ENCODE results near the gene RNASE2.
"Not testable (repeated sequence)": the region's sequence is repeated elsewhere in the genome, so short reads cannot be mapped to it uniquely, and the experiment has no call there.

Gene RNASE2

GRCh38 chr14:20956376-20956976 is 1.2 kb downstream of the RNASE2 start:
- Histone ChIP-seq H3K9me3 (ENCODE audit: insufficient read depth, low read depth, low read length) (no peaks in the 10 kb centered on the region), H3K9ac (ENCODE audit: low read depth, low read length) (no peak overlapping the region), H3K27ac (ENCODE audit: low read length) (no peak overlapping the region)

GRCh38 chr14:20958946-20959345 is 3.7 kb downstream of the RNASE2 start:
- not testable (repeated sequence) for H3K4me3 ChIP-seq (ENCODE audit: low read length); H3K4me1 ChIP-seq (ENCODE audit: insufficient read depth, low read length); H3K36me3 ChIP-seq (ENCODE audit: insufficient read depth, low read depth, low read length); H3K9ac ChIP-seq (ENCODE audit: low read depth, low read length); H3K27me3 ChIP-seq (ENCODE audit: insufficient read depth, low read length); H3K9me3 ChIP-seq (ENCODE audit: insufficient read depth, low read depth, low read length); H3K27ac ChIP-seq (ENCODE audit: low read length)

More at GRCh38 chr14:20956376-20956976, 1.2 kb downstream of the RNASE2 start:
- Histone ChIP-seq H3K36me3 (ENCODE audit: insufficient read depth, low read depth, low read length) (no peaks in the 10 kb centered on the region), H3K27me3 (ENCODE audit: insufficient read depth, low read length) (no peaks in the 10 kb centered on the region; the same call in 1 of the 2 replicates), H3K4me3 (ENCODE audit: low read length) (no peak overlapping the region), H3K4me1 (ENCODE audit: insufficient read depth, low read length) (peaks cover 5% of the 10 kb centered on the region; the same call in 1 of the 2 replicates)

GRCh38 chr14:20969336-20969735 is 14.0 kb downstream of the RNASE2 start:
- Histone ChIP-seq H3K9ac (ENCODE audit: low read depth, low read length) (no peak overlapping the region), H3K4me1 (ENCODE audit: insufficient read depth, low read length) (peaks cover 3% of the 10 kb centered on the region; the same call in 1 of the 2 replicates), H3K9me3 (ENCODE audit: insufficient read depth, low read depth, low read length) (no peaks in the 10 kb centered on the region), H3K27ac (ENCODE audit: low read length) (no peak overlapping the region), H3K4me3 (ENCODE audit: low read length) (no peak overlapping the region), H3K36me3 (ENCODE audit: insufficient read depth, low read depth, low read length) (no peaks in the 10 kb centered on the region), H3K27me3 (ENCODE audit: insufficient read depth, low read length) (peaks cover 20% of the 10 kb centered on the region)

- no peaks in the 10 kb centered on the region for H3K36me3 ChIP-seq (ENCODE audit: insufficient read depth, low read depth, low read length)
- H3K9ac ChIP-seq (ENCODE audit: low read depth, low read length) = peak overlapping the region; percentile 88; the same call in 1 of the 2 replicates
- H3K9me3 ChIP-seq (ENCODE audit: insufficient read depth, low read depth, low read length) = no peaks in the 10 kb centered on the region
- H3K27ac ChIP-seq (ENCODE audit: low read length) = no peak overlapping the region
- peaks cover 20% of the 10 kb centered on the region for H3K27me3 ChIP-seq (ENCODE audit: insufficient read depth, low read length)
- peaks cover 3% of the 10 kb centered on the region; the same call in 1 of the 2 replicates for H3K4me1 ChIP-seq (ENCODE audit: insufficient read depth, low read length)
- peak overlapping the region; percentile 84; the same call in 1 of the 2 replicates for H3K4me3 ChIP-seq (ENCODE audit: low read length)
Measured at GRCh38 chr14:20970647-20970982, 15.3 kb downstream of the RNASE2 start.

GRCh38 chr14:20970983-20971704 is 15.9 kb downstream of the RNASE2 start:
- H3K9me3 ChIP-seq (ENCODE audit: insufficient read depth, low read depth, low read length) = no peaks in the 10 kb centered on the region

GRCh38 chr14:20971705-20972021 is 16.4 kb downstream of the RNASE2 start:
- H3K27me3 ChIP-seq (ENCODE audit: insufficient read depth, low read length) = peaks cover 20% of the 10 kb centered on the region
- peak overlapping the region; percentile 45; the same call in 1 of the 2 replicates for H3K9ac ChIP-seq (ENCODE audit: low read depth, low read length)
- peak overlapping the region; percentile 84 for H3K4me3 ChIP-seq (ENCODE audit: low read length)
- H3K4me1 ChIP-seq (ENCODE audit: insufficient read depth, low read length) = peaks cover 3% of the 10 kb centered on the region; the same call in 1 of the 2 replicates
- no peaks in the 10 kb centered on the region for H3K9me3 ChIP-seq (ENCODE audit: insufficient read depth, low read depth, low read length)
- H3K36me3 ChIP-seq (ENCODE audit: insufficient read depth, low read depth, low read length) = no peaks in the 10 kb centered on the region
- no peak overlapping the region for H3K27ac ChIP-seq (ENCODE audit: low read length)

More at GRCh38 chr14:20970983-20971704, 15.9 kb downstream of the RNASE2 start:
- peak overlapping the region; percentile 88 for H3K9ac ChIP-seq (ENCODE audit: low read depth, low read length)
- H3K4me3 ChIP-seq (ENCODE audit: low read length) = peak overlapping the region; percentile 84
- no peaks in the 10 kb centered on the region for H3K36me3 ChIP-seq (ENCODE audit: insufficient read depth, low read depth, low read length)
- peaks cover 20% of the 10 kb centered on the region for H3K27me3 ChIP-seq (ENCODE audit: insufficient read depth, low read length)
- H3K27ac ChIP-seq (ENCODE audit: low read length) = no peak overlapping the region
- peaks cover 3% of the 10 kb centered on the region; the same call in 1 of the 2 replicates for H3K4me1 ChIP-seq (ENCODE audit: insufficient read depth, low read length)

- no peak overlapping the region for H3K4me3 ChIP-seq (ENCODE audit: low read length)
- H3K27me3 ChIP-seq (ENCODE audit: insufficient read depth, low read length) = peaks cover 12% of the 10 kb centered on the region
- no peak overlapping the region for H3K9ac ChIP-seq (ENCODE audit: low read depth, low read length)
- H3K4me1 ChIP-seq (ENCODE audit: insufficient read depth, low read length) = peaks cover 3% of the 10 kb centered on the region; the same call in 1 of the 2 replicates
- no peaks in the 10 kb centered on the region for H3K9me3 ChIP-seq (ENCODE audit: insufficient read depth, low read depth, low read length)
- no peaks in the 10 kb centered on the region for H3K36me3 ChIP-seq (ENCODE audit: insufficient read depth, low read depth, low read length)
- H3K27ac ChIP-seq (ENCODE audit: low read length) = no peak overlapping the region
Measured at GRCh38 chr14:20973501-20973900, 18.2 kb downstream of the RNASE2 start.

GRCh38 chr14:20976291-20976690 is 21.0 kb downstream of the RNASE2 start:
- Histone ChIP-seq H3K4me1 (ENCODE audit: insufficient read depth, low read length) (peaks cover 3% of the 10 kb centered on the region; the same call in 1 of the 2 replicates), H3K9ac (ENCODE audit: low read depth, low read length) (no peak overlapping the region), H3K9me3 (ENCODE audit: insufficient read depth, low read depth, low read length) (no peaks in the 10 kb centered on the region), H3K27ac (ENCODE audit: low read length) (no peak overlapping the region), H3K27me3 (ENCODE audit: insufficient read depth, low read length) (peaks cover 9% of the 10 kb centered on the region), H3K4me3 (ENCODE audit: low read length) (no peak overlapping the region), H3K36me3 (ENCODE audit: insufficient read depth, low read depth, low read length) (no peaks in the 10 kb centered on the region)

- 0 out of 2 replicates have a peak, but pooled peaks cover under 1% of the 10 kb centered on the region for H3K27me3 ChIP-seq (ENCODE audit: insufficient read depth, low read length)
- H3K9ac ChIP-seq (ENCODE audit: low read depth, low read length) = no peak overlapping the region
- H3K4me1 ChIP-seq (ENCODE audit: insufficient read depth, low read length) = no peaks in the 10 kb centered on the region
- H3K27ac ChIP-seq (ENCODE audit: low read length) = no peak overlapping the region
- no peaks in the 10 kb centered on the region for H3K36me3 ChIP-seq (ENCODE audit: insufficient read depth, low read depth, low read length)
- H3K4me3 ChIP-seq (ENCODE audit: low read length) = no peak overlapping the region
- no peaks in the 10 kb centered on the region for H3K9me3 ChIP-seq (ENCODE audit: insufficient read depth, low read depth, low read length)
Measured at GRCh38 chr14:20978687-20979086, 23.4 kb downstream of the RNASE2 start.

GRCh38 chr14:20980906-20981305 is 25.6 kb downstream of the RNASE2 start:
- Histone ChIP-seq H3K36me3 (ENCODE audit: insufficient read depth, low read depth, low read length) (no peaks in the 10 kb centered on the region), H3K27ac (ENCODE audit: low read length) (no peak overlapping the region), H3K27me3 (ENCODE audit: insufficient read depth, low read length) (0 out of 2 replicates have a peak, but pooled peaks cover 5% of the 10 kb centered on the region), H3K9me3 (ENCODE audit: insufficient read depth, low read depth, low read length) (no peaks in the 10 kb centered on the region), H3K9ac (ENCODE audit: low read depth, low read length) (no peak overlapping the region), H3K4me3 (ENCODE audit: low read length) (no peak overlapping the region), H3K4me1 (ENCODE audit: insufficient read depth, low read length) (no peaks in the 10 kb centered on the region)

GRCh38 chr14:20982646-20983369 is 27.5 kb downstream of the RNASE2 start:
- Histone ChIP-seq H3K9me3 (ENCODE audit: insufficient read depth, low read depth, low read length) (no peaks in the 10 kb centered on the region), H3K9ac (ENCODE audit: low read depth, low read length) (no peak overlapping the region), H3K36me3 (ENCODE audit: insufficient read depth, low read depth, low read length) (no peaks in the 10 kb centered on the region), H3K4me3 (ENCODE audit: low read length) (no peak overlapping the region), H3K4me1 (ENCODE audit: insufficient read depth, low read length) (no peaks in the 10 kb centered on the region), H3K27me3 (ENCODE audit: insufficient read depth, low read length) (0 out of 2 replicates have a peak, but pooled peaks cover 5% of the 10 kb centered on the region), H3K27ac (ENCODE audit: low read length) (no peak overlapping the region)
